Dendritic cell treated with granulocyte-macrophage colony-stimulating factor and Interleukin-4, amounts not matched to agents 40 ng/mL and 50 ng/mL, for 4 days (primary cell): ENCODE measurements around the gene GUCY1A2.
"Not testable (repeated sequence)": the region's sequence is repeated elsewhere in the genome, so short reads cannot be mapped to it uniquely, and the experiment has no call there.

Source experiments
- H3K27ac Mint-ChIP-seq: one replicate; pipeline ENCODE4 v1.8.0; 2022; ENCODE audit warnings: mild to moderate bottlenecking, mixed read lengths
- H3K27me3 Mint-ChIP-seq: one replicate; pipeline ENCODE4 v1.8.0; 2022; ENCODE audit warnings: mild to moderate bottlenecking, mixed read lengths
- H3K36me3 Mint-ChIP-seq: one replicate; pipeline ENCODE4 v1.8.0; 2022; ENCODE audit warnings: low read depth, mixed read lengths
- H3K4me1 Mint-ChIP-seq: one replicate; pipeline ENCODE4 v1.8.0; 2022; ENCODE audit warnings: low read depth, mixed read lengths
- H3K4me3 Mint-ChIP-seq: one replicate; pipeline ENCODE4 v1.8.0; 2022; ENCODE audit warnings: mild to moderate bottlenecking, moderate library complexity, mixed read lengths
- H3K9me3 Mint-ChIP-seq: one replicate; pipeline ENCODE4 v1.8.0; 2022; ENCODE audit warnings: mixed read lengths
- intact Hi-C: fragments of 100-400 bp; cut with micrococcal nuclease; formaldehyde crosslinking; loops from one replicate; pipeline ENCODE4 v1.15.0; 2022

The GUCY1A2 gene

DNA sequence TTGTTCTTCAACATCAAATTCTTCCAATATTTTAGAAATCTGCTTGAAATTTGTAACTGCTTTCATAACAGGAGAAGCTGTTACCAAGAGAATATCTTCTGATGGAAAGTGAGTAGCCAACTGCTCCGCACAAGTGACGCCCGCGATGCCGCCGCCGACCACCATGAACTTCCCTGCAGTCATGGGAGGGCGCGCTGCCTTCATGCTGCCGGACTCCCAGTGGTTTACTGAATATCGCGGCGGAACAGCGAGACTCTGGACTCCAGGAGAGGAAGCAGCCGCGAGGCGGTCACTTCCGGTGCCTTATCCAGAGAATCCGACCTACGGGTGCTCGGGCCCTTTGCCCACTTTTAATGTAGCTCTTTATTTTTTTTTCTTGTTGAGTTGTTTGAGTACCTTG is 190.6 kb downstream of the GUCY1A2 start:
- Mint-ChIP-seq H3K9me3 (peaks cover 28% of the 10 kb centered on the region), H3K36me3 (no peaks in the 10 kb centered on the region), H3K27me3 (no peaks in the 10 kb centered on the region), H3K27ac (no peak overlapping the region), H3K4me1 (no peaks in the 10 kb centered on the region), H3K4me3 (no peak overlapping the region)
- intact Hi-C loops, result no loop called here

DNA sequence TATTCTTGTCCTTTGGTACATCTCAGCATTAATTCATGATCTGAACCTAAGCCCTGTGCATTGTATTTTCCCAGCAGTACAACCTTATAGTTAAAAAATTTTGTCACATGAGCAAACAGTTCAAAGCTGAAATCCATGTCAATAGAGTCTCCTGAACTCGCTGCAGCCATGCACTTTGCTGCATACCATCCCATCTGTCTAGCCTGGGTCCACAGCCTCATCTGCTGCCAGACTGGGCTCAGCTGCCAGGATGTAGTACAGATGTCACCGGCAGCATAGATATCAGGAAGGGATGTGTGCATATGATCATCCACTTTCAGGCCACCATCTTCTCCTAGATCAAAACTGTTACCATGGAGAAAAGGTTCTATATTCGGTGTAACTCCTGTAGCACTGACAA is 191.7 kb downstream of the GUCY1A2 start:
- H3K9me3 Mint-ChIP-seq, result peaks cover 28% of the 10 kb centered on the region
- H3K36me3 Mint-ChIP-seq, H3K4me3 Mint-ChIP-seq, H3K27me3 Mint-ChIP-seq, H3K27ac Mint-ChIP-seq, intact Hi-C loops, H3K4me1 Mint-ChIP-seq: not testable (repeated sequence)

DNA sequence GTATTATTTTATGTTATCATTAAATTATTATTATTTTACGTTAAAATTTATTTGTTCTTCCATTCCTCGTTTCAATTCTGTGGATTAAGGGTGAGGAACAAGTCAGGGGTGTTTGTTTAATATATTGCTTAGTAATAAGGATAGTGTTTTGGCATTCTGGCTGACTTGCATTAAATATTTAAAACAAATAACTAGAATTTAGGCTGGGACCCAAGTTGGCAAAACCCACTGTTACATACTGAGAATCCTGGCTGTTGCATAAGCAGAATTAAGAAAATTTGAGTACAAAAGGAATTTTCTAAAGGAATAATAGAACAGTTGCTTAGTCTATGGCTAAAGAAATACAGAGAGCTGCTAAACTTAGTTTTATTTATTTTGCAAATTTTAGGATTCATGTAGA is 196.4 kb downstream of the GUCY1A2 start:
- intact Hi-C loops, result no loop called here
- H3K4me3 Mint-ChIP-seq, result no peak overlapping the region
- no peaks in the 10 kb centered on the region for H3K27me3 Mint-ChIP-seq
- H3K36me3 Mint-ChIP-seq, result no peaks in the 10 kb centered on the region
- peaks cover 3% of the 10 kb centered on the region for H3K9me3 Mint-ChIP-seq
- no peak overlapping the region for H3K27ac Mint-ChIP-seq
- no peaks in the 10 kb centered on the region for H3K4me1 Mint-ChIP-seq

DNA sequence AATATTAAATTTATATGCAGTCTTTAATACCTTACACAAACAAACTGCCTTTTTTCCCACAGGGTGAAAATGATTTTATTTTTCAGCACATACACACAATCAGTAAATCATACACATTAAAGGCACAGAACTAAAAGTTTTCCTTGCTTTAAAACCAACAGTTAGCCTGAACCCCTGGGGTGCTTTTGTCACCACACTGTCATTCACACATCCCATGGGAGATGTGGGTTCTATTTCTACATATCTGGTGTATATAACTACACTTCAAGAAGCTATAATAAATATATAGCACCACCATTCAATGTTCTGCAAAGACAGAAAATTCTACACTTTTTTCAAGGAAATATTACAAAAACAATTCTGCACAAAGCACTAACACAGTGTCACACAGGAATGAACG is 197.0 kb downstream of the GUCY1A2 start:
- no peak overlapping the region for H3K4me3 Mint-ChIP-seq
- intact Hi-C loops, result no loop called here
- no peaks in the 10 kb centered on the region for H3K36me3 Mint-ChIP-seq
- H3K4me1 Mint-ChIP-seq, result no peaks in the 10 kb centered on the region
- no peaks in the 10 kb centered on the region for H3K27me3 Mint-ChIP-seq
- no peak overlapping the region for H3K27ac Mint-ChIP-seq
- H3K9me3 Mint-ChIP-seq, result no peaks in the 10 kb centered on the region

GRCh38 chr11:106818443-106818842 is 199.8 kb downstream of the GUCY1A2 start:
- intact Hi-C loops, result no loop called here
- Mint-ChIP-seq H3K4me3 (no peak overlapping the region), H3K27ac (no peak overlapping the region), H3K4me1 (no peaks in the 10 kb centered on the region), H3K27me3 (no peaks in the 10 kb centered on the region), H3K9me3 (peaks cover 20% of the 10 kb centered on the region), H3K36me3 (no peaks in the 10 kb centered on the region)

DNA sequence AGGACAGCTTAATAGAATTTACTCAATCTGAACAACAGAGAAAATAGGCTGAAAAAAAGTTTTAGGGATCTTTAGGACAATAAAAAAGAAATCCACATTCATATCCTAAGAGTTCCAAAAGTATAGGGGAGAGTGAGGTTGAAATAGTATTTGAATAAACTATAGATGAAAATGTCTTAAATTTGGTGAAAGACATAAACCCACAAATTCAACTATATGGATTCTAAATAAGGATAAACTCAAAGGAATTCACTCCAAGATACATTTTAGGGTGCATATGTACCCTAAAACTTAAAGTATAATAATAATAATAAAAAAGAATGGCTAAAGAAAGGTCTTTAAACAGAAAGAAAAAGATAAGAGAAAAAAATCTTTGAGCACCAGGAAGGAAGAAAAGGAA is 203.1 kb downstream of the GUCY1A2 start:
- Mint-ChIP-seq H3K27me3 (no peaks in the 10 kb centered on the region), H3K4me1 (no peaks in the 10 kb centered on the region), H3K9me3 (peaks cover 23% of the 10 kb centered on the region), H3K27ac (no peak overlapping the region), H3K4me3 (no peak overlapping the region), H3K36me3 (no peaks in the 10 kb centered on the region)
- intact Hi-C loops, result no loop called here

- Mint-ChIP-seq H3K4me3 (no peak overlapping the region), H3K27ac (no peak overlapping the region), H3K27me3 (no peaks in the 10 kb centered on the region), H3K4me1 (no peaks in the 10 kb centered on the region), H3K9me3 (peaks cover 23% of the 10 kb centered on the region), H3K36me3 (no peaks in the 10 kb centered on the region)
- intact Hi-C loops, result no loop called here
Measured at GRCh38 chr11:106813806-106814205, 204.5 kb downstream of the GUCY1A2 start.

DNA sequence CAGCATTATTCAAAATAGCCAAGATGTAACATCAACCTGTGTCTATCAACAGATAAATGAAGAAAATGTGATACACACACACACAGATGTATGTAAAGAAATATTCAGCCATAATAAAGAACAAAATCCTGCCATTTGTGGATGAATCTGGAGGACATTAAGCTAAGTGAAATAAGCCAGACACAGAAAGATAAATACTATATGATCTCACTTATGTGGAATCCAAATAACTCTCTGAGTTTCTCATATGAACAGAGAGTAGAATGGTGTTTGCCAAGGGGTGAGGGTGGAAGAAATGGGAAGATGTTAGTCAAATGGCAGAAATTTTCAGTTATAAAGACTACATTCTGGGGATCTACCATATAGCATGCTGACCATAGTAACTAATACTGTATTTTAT is 224.2 kb downstream of the GUCY1A2 start:
- Mint-ChIP-seq H3K36me3 (no peaks in the 10 kb centered on the region), H3K27me3 (no peaks in the 10 kb centered on the region), H3K9me3 (peaks cover 46% of the 10 kb centered on the region), H3K4me1 (no peaks in the 10 kb centered on the region), H3K27ac (no peak overlapping the region), H3K4me3 (no peak overlapping the region)
- intact Hi-C loops, result no loop called here

GRCh38 chr11:106789406-106789805 is 228.9 kb downstream of the GUCY1A2 start:
- H3K36me3 Mint-ChIP-seq, result no peaks in the 10 kb centered on the region
- intact Hi-C loops, result no loop called here
- H3K27me3 Mint-ChIP-seq, result no peaks in the 10 kb centered on the region
- H3K4me3 Mint-ChIP-seq, result no peak overlapping the region
- peaks cover 41% of the 10 kb centered on the region for H3K9me3 Mint-ChIP-seq
- no peak overlapping the region for H3K27ac Mint-ChIP-seq
- H3K4me1 Mint-ChIP-seq, result no peaks in the 10 kb centered on the region

- Mint-ChIP-seq H3K4me1 (no peaks in the 10 kb centered on the region), H3K4me3 (no peak overlapping the region), H3K9me3 (peaks cover 45% of the 10 kb centered on the region), H3K27ac (no peak overlapping the region), H3K27me3 (no peaks in the 10 kb centered on the region), H3K36me3 (no peaks in the 10 kb centered on the region)
- intact Hi-C loops, result no loop called here
Measured at GRCh38 chr11:106787454-106787853, 230.8 kb downstream of the GUCY1A2 start.

DNA sequence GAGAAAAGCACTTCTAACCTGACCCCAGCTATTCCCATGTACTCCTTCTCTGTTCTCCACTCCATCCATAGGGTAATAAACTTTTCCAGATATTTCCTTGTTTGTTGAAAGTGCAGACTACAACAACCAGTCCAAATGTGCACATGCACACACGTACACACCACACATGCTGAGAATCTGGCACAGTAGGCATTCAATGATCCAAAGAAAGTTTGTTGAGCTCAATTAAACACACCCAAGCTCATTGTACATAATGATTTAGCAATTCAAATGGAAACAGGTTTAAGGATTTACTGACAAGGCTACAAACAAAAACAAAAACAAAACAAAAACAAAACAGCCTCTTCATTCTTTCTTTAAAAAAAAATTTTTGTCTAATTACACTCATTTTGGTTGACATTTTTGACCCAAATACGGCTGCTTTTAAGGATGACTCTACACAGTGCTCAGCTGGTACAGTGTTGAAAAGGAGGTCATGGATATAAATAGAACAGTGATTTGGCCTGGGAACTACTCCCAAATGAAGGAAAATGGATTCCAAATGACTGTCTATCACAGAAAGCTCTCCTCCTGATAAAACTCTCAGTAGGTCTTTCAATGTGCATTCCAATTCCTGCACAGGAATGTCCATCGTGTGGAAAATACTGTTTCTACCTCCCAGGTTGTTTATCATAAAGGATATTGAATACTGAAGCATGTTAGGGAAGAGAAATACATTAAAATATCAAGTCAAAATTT is 232.2 kb downstream of the GUCY1A2 start:
- Mint-ChIP-seq H3K4me1 (no peaks in the 10 kb centered on the region), H3K36me3 (no peaks in the 10 kb centered on the region), H3K27me3 (no peaks in the 10 kb centered on the region), H3K27ac (no peak overlapping the region), H3K4me3 (no peak overlapping the region), H3K9me3 (peaks cover 44% of the 10 kb centered on the region)
- intact Hi-C loops, result no loop called here

- not testable (repeated sequence) for H3K27me3 Mint-ChIP-seq, H3K4me3 Mint-ChIP-seq
- peaks cover 12% of the 10 kb centered on the region for H3K9me3 Mint-ChIP-seq
Measured at GRCh38 chr11:106777302-106777701, 241.0 kb downstream of the GUCY1A2 start.

GRCh38 chr11:106770489-106771085 is 247.7 kb downstream of the GUCY1A2 start:
- H3K27me3 Mint-ChIP-seq, result no peaks in the 10 kb centered on the region
- H3K27ac Mint-ChIP-seq, result no peak overlapping the region
- no peaks in the 10 kb centered on the region for H3K9me3 Mint-ChIP-seq
- no peaks in the 10 kb centered on the region for H3K4me1 Mint-ChIP-seq
- H3K4me3 Mint-ChIP-seq, result no peak overlapping the region
- intact Hi-C loops, result no loop called here
- H3K36me3 Mint-ChIP-seq, result no peaks in the 10 kb centered on the region

More at GRCh38 chr11:106777302-106777701, 241.0 kb downstream of the GUCY1A2 start:
- H3K36me3 Mint-ChIP-seq, H3K27ac Mint-ChIP-seq, H3K4me1 Mint-ChIP-seq, intact Hi-C loops: not testable (repeated sequence)

DNA sequence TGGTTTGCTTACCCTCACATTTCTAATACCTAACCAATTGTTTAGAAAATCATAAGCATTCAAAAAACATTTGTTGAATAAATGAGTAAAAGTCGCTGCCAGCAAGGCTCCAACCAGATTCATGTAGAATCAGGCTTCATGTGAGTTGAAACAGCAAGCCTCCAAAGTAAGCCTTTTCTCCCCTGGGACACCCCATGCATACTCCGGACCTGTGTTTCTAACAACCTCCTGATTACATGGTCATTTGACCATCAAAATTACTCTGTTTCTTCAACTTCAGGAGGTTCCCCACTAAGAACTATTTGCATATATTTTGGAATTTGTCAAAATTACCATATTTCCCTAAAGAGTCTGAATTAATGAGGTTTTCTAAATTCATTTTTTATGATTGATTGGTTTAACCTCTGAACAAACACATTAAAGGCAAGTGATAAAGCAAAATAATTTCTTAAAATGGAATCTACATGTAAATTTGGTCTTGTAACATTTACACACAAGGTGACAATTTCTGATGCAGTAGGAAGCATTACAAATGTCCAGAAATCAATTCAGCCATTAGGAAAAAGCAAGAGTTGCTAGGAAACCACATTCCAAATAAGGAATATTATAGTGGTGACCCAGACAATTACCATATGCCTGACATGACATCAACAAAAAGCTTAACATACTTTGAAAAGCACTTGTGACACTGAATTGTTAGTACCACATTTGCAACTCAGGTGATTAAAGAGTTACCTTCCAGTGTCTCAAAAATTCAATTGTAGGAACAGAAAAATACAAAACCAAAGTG is 252.6 kb downstream of the GUCY1A2 start:
- H3K4me1 Mint-ChIP-seq, result no peaks in the 10 kb centered on the region
- no peak overlapping the region for H3K4me3 Mint-ChIP-seq
- no peaks in the 10 kb centered on the region for H3K27me3 Mint-ChIP-seq
- H3K9me3 Mint-ChIP-seq, result no peaks in the 10 kb centered on the region
- H3K36me3 Mint-ChIP-seq, result no peaks in the 10 kb centered on the region
- intact Hi-C loops, result no loop called here
- H3K27ac Mint-ChIP-seq, result no peak overlapping the region
